ENCODE data around the gene KLF13.

KLF13 gene

GRCh38 chr15:31344266-31344665, 17.6 kb downstream of the KLF13 start:
- no peak for TF ChIP-seq ZFX (IDR thresholded peaks at IDR 0.05)
- TF ChIP-seq, protein P1, sequence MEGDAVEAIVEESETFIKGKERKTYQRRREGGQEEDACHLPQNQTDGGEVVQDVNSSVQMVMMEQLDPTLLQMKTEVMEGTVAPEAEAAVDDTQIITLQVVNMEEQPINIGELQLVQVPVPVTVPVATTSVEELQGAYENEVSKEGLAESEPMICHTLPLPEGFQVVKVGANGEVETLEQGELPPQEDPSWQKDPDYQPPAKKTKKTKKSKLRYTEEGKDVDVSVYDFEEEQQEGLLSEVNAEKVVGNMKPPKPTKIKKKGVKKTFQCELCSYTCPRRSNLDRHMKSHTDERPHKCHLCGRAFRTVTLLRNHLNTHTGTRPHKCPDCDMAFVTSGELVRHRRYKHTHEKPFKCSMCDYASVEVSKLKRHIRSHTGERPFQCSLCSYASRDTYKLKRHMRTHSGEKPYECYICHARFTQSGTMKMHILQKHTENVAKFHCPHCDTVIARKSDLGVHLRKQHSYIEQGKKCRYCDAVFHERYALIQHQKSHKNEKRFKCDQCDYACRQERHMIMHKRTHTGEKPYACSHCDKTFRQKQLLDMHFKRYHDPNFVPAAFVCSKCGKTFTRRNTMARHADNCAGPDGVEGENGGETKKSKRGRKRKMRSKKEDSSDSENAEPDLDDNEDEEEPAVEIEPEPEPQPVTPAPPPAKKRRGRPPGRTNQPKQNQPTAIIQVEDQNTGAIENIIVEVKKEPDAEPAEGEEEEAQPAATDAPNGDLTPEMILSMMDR (conservative IDR thresholded peaks at IDR 0.05): no peak
- no peak overlapping the region for H3K27ac ChIP-seq

- H3K27ac ChIP-seq: no peak overlapping the region
- TF ChIP-seq, protein P1 (conservative IDR thresholded peaks at IDR 0.05): no peak
- TF ChIP-seq ZFX (IDR thresholded peaks at IDR 0.05): no peak
These were observed 18.4 kb downstream of the KLF13 start for GRCh38 chr15:31344823-31345605.

DNA sequence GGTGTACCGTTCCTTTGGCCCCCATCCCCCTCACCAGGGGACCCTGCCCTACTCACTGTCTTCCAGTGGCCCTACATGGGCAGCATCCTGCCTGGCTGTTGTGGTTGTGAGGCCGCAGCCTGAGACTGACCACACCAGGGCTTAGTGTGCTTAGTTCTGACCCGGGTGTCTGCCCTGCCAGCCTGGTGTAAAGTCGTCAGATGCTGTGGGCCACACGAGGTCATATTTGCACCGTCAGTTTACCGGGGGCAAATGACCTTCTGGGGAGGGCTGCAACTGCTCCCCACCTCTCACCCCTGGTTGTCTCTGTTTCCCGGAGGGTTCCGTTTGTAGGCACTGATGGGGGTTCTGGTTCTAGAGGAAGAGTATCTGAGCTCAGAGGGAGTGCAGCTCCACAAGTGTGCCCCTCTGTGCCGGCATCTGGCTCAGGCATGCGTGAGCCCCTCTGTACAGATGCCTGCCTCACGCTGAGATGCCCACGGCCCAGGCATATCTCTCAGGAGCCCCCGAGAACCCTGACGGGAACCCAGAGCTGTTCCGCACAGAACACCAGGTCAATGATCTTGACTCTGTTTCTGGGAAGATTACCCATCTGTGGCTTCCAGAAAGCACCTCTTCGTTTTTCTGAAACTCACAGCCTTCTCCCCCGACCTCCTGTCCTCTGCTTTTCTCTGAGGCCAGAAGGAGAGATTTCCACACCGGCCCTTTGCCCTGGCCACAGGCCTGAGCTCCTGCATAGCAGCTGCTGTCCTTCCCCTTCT, 19.2 kb downstream of the KLF13 start:
- H3K27ac ChIP-seq: no peak overlapping the region
- no peak for TF ChIP-seq ZFX (IDR thresholded peaks at IDR 0.05)
- TF ChIP-seq, protein P1 (conservative IDR thresholded peaks at IDR 0.05): no peak

- TF ChIP-seq ZFX (IDR thresholded peaks at IDR 0.05): no peak
- TF ChIP-seq, protein P1 (conservative IDR thresholded peaks at IDR 0.05): no peak
- H3K27ac ChIP-seq: no peak overlapping the region
These were observed 19.9 kb downstream of the KLF13 start for GRCh38 chr15:31346367-31347066.

DNA sequence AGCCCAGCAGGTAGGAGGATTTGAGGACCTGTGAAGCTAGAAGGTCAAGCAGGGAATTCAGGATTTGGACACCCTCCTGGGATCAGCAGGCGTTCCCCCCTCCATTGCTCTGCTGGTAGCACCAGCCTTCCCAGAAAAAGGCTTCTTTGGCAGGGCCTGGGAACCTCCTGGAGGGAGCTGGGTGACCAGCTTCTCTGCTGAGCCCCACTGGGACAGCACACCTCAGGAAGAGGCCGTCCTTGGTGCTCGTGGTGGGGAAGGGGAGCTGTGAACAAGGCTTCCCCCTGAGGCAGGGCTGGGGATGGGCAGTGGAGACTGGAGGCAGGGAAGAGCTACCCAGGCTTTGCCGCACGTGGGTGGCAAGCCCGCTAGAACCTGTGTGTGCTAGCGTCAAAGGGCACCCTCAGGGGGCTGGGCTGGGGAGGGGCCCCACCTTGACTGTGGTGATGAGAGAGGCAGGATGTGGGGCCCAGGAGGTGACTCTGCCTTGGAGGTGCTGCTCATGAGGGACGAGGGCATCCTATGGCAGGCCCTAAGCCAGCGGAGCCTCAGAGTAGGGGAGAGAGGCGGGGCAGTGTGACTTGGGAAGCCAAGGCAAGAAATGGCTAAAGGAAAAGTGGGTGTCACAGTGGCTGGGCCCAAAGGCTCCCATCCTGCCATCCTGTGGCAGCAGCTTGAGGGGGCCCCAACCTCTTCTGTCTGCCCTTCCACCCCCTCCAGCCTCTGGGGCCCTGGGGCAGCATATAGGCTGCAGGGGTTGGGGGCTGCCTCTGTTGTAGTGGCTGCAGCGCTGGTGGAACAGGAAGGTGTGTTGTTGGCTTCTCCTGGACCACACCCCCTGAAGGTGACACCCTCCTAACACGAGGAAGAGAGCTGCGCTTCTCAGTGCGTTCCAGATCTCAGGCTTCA, 20.7 kb downstream of the KLF13 start:
- TF ChIP-seq ZFX (IDR thresholded peaks at IDR 0.05): no peak
- no peak overlapping the region for H3K27ac ChIP-seq

- no peak overlapping the region for H3K27ac ChIP-seq
- no peak for TF ChIP-seq ZFX (IDR thresholded peaks at IDR 0.05)
- TF ChIP-seq, protein P1 (conservative IDR thresholded peaks at IDR 0.05): no peak
These were observed 21.6 kb downstream of the KLF13 start for GRCh38 chr15:31347981-31348803.
